Lower leg skin (tissue), 4 donors: ENCODE results near the gene CSNK1G2. TPM values are rescaled to one million over a fixed set of nuclear protein-coding genes. Genes with fewer than 3 reads are reported as not detected.

Experiments
- DNase-seq, 2 donors: peaks; one replicate each; pipeline ENCODE4 v3.0.0-alpha.2; 2019; ENCODE audit warnings: low spot score in 2 of 2
- H3K4me3 ChIP-seq: fragments of 200-600 bp; sonication (generic); 2 replicates; pipeline ENCODE4 v1.5.1; 2017; ENCODE audit warnings: mild to moderate bottlenecking, low read depth; ENCODE audit not compliant: poor library complexity, severe bottlenecking
- CTCF ChIP-seq, 3 donors: fragments of 450-650 bp; IDR thresholded peaks; one replicate each; pipeline ENCODE4 v1.5.1; 2016; ENCODE audit warnings: antibody characterized with exemption in 3 of 3, mild to moderate bottlenecking in 3 of 3, moderate library complexity in 2 of 3
- POLR2A ChIP-seq, 2 donors: fragments of 450-650 bp; IDR thresholded peaks; one replicate each; pipeline ENCODE4 v1.6.1; 2016 to 2017; ENCODE audit warnings: antibody characterized with exemption in 2 of 2, mild to moderate bottlenecking in 1 of 2, moderate library complexity in 1 of 2
- WGBS, 2 donors: methylation state at CpG; one replicate each; pipeline ENCODE4 v1.1.5; 2018; 5-methylcytosine and 5-hydroxymethylcytosine counted together
- intact Hi-C: fragments of 100-400 bp; cut with DNase I; formaldehyde crosslinking; loops from one replicate; pipeline ENCODE4 v1.15.0; 2023; ENCODE audit warnings: low total_unique reads
- total RNA-seq, 4 donors: library from RNA; depleted of rRNA; stranded (reverse); fragments of >200 nt; gene quantifications; one replicate each; pipeline ENCODE4 v1.1.0, GENCODE V29; 2016

Gene CSNK1G2
- total RNA-seq, 4 donors from 2014 or later = 58.8 to 76.9 (median 63.1) TPM

GRCh38 chr19:1974381-1975161 is 33.6 kb downstream of the CSNK1G2 start:
- no peak overlapping the region for H3K4me3 ChIP-seq
- 77% methylated on average over 24 to 28 of the region's 28 CpGs for WGBS, 2 donors
- DNase-seq = no peak
- TF ChIP-seq POLR2A (IDR thresholded peaks at IDR 0.05) (no peak), CTCF (IDR thresholded peaks at IDR 0.05) (no peak)
- intact Hi-C loops = no loop called here

- intact Hi-C loops = no loop called here
- WGBS, 2 donors = 70 to 82% methylated on average over 20 of the region's 20 CpGs
- TF ChIP-seq POLR2A (IDR thresholded peaks at IDR 0.05) (no peak), CTCF (IDR thresholded peaks at IDR 0.05) (no peak)
- no peak overlapping the region for H3K4me3 ChIP-seq
- no peak for DNase-seq
These were observed 34.1 kb downstream of the CSNK1G2 start for GRCh38 chr19:1975162-1975480.

- intact Hi-C loops = no loop called here
- 74 to 93% methylated on average over 3 to 9 of the region's 15 CpGs for WGBS, 2 donors
- no peak overlapping the region for H3K4me3 ChIP-seq
- DNase-seq = no peak
- TF ChIP-seq CTCF (IDR thresholded peaks at IDR 0.05) = no peak
- TF ChIP-seq POLR2A (IDR thresholded peaks at IDR 0.05) = no peak
These were observed 36.1 kb downstream of the CSNK1G2 start for GRCh38 chr19:1977120-1977519.

GRCh38 chr19:1978346-1978894 is 37.4 kb downstream of the CSNK1G2 start:
- no peak overlapping the region for H3K4me3 ChIP-seq
- intact Hi-C loops = no loop called here
- TF ChIP-seq POLR2A (IDR thresholded peaks at IDR 0.05) = no peak
- TF ChIP-seq CTCF (IDR thresholded peaks at IDR 0.05) = no peak
- WGBS, 2 donors = 86 to 88% methylated on average over 31 to 48 of the region's 51 CpGs
- DNase-seq = no peak

- TF ChIP-seq CTCF (IDR thresholded peaks at IDR 0.05) (no peak), POLR2A (IDR thresholded peaks at IDR 0.05) (no peak)
- intact Hi-C loops = no loop called here
- H3K4me3 ChIP-seq = no peak overlapping the region
- DNase-seq = no peak
- WGBS, 2 donors = 94 to 96% methylated on average over 31 to 38 of the region's 43 CpGs
These were observed 38.0 kb downstream of the CSNK1G2 start for GRCh38 chr19:1979017-1979416.
